T-cell (primary cell): ENCODE data around the gene ABO. TPM values are rescaled to one million over a fixed set of nuclear protein-coding genes. Genes with fewer than 3 reads are reported as not detected.
"Not testable (repeated sequence)": the region's sequence is repeated elsewhere in the genome, so short reads cannot be mapped to it uniquely, and the experiment has no call there.

ENCODE experiments used
- ATAC-seq, 4 experiments: fragments of 200-7000 bp in 3 of 4; fragments of 150-1000 bp in 1 of 4; cut with Tn5 transposase; replicated peaks in 1 of 4; 1 replicate in 3 of 4; 2 replicates in 1 of 4; pipeline ENCODE4 v1.10.0; 2021; ENCODE audit warnings: moderate library complexity in 3 of 4, mild to moderate bottlenecking in 2 of 4, moderate number of reproducible peaks in 1 of 4
- CTCF ChIA-PET, 2 donors: fragments of 300-600 bp; sonication (Branson Sonifier 250); formaldehyde crosslinking; loops; one replicate each; lab custom pipeline; 2022; ENCODE audit warnings: antibody characterized with exemption in 2 of 2; lab: Charles Lee
- POLR2A ChIA-PET, 2 donors: fragments of 300-600 bp; sonication (Branson Sonifier 250); formaldehyde crosslinking; loops; one replicate each; lab custom pipeline; 2022; ENCODE audit warnings: antibody characterized with exemption in 2 of 2; lab: Charles Lee
- DNase-seq, 35 experiments: peaks; one replicate each; pipeline versions ENCODE4 v3.0.0 to v3.0.0-alpha.2; 2013 to 2023
- H3K27ac ChIP-seq: one replicate; pipeline ENCODE4 v1.5.1; 2013; ENCODE audit warnings: low read length
- H3K27me3 ChIP-seq, 2 experiments: replicated peaks in 1 of 2; 1 replicate in 1 of 2; 2 replicates in 1 of 2; pipeline versions ENCODE4 v1.6.1 to v1.7.0; 2013; ENCODE audit warnings: low read length in 1 of 2, mixed read lengths in 1 of 2; ENCODE audit not compliant: control insufficient read depth in 2 of 2, insufficient read depth in 2 of 2; ENCODE audit errors: extremely low read depth in 1 of 2
- H3K36me3 ChIP-seq, 2 donors: 1 replicate in 1 of 2; 2 replicates in 1 of 2; pipeline versions ENCODE4 v1.6.1 to v1.7.0; 2013; ENCODE audit warnings: low read length in 1 of 2; ENCODE audit not compliant: control insufficient read depth in 2 of 2, insufficient read depth in 1 of 2; ENCODE audit errors: extremely low read depth in 1 of 2
- H3K4me1 ChIP-seq, 2 experiments: 1 replicate in 1 of 2; 2 replicates in 1 of 2; pipeline versions ENCODE4 v1.6.1 to v1.7.0; 2013; ENCODE audit warnings: low read length in 2 of 2, mixed read lengths in 1 of 2; ENCODE audit not compliant: insufficient read depth in 2 of 2, control insufficient read depth in 1 of 2; ENCODE audit errors: extremely low read depth in 1 of 2
- H3K4me3 ChIP-seq, 2 donors: 1 replicate in 1 of 2; 2 replicates in 1 of 2; pipeline versions ENCODE4 v1.5.1 to v1.7.0; 2013; ENCODE audit warnings: mild to moderate bottlenecking in 2 of 2, low read length in 1 of 2, moderate library complexity in 1 of 2; ENCODE audit not compliant: control insufficient read depth in 1 of 2; ENCODE audit errors: extremely low read depth in 1 of 2
- H3K9me3 ChIP-seq: 2 replicates; pipeline ENCODE4 v1.7.0; 2013
- H3K27ac Mint-ChIP-seq, 2 donors: one replicate each; pipeline ENCODE4 v1.8.0; 2020 to 2021; ENCODE audit warnings: mild to moderate bottlenecking in 2 of 2, mixed read lengths in 2 of 2
- H3K27me3 Mint-ChIP-seq, 2 donors: one replicate each; pipeline ENCODE4 v1.8.0; 2021 to 2022; ENCODE audit warnings: mixed read lengths in 2 of 2
- H3K36me3 Mint-ChIP-seq: one replicate; pipeline ENCODE4 v1.8.0; 2021; ENCODE audit warnings: mixed read lengths
- H3K4me1 Mint-ChIP-seq, 3 donors: one replicate each; pipeline ENCODE4 v1.8.0; 2020 to 2022; ENCODE audit warnings: mixed read lengths in 3 of 3, mild to moderate bottlenecking in 1 of 3
- H3K4me3 Mint-ChIP-seq, 3 donors: one replicate each; pipeline ENCODE4 v1.8.0; 2020 to 2022; ENCODE audit warnings: mild to moderate bottlenecking in 3 of 3, mixed read lengths in 3 of 3, moderate library complexity in 3 of 3
- H3K9me3 Mint-ChIP-seq, 3 donors: one replicate each; pipeline ENCODE4 v1.8.0; 2020 to 2022; ENCODE audit warnings: mixed read lengths in 3 of 3
- WGBS: methylation state at CpG from one replicate; pipeline ENCODE4 v1.1.5; 2013; ENCODE audit warnings: missing lambda C conversion rate; ENCODE audit not compliant: insufficient coverage; 5-methylcytosine and 5-hydroxymethylcytosine counted together
- total RNA-seq, 35 experiments: library from RNA in 6 of 35; stranded (reverse) in 6 of 35; fragments of 120-200 nt in 1 of 35; gene quantifications; one replicate each; pipeline versions ENCODE4 v1.2.1 to v1.2.4 and lab custom pipeline; 2013 to 2026

The ABO gene
- total RNA-seq, 5 donors from 2014 or later (not counting 1 experiment from before 2014, with no cell fraction given): 0.06 to 1.8 (median 0.37) TPM; not detected in 1

DNA sequence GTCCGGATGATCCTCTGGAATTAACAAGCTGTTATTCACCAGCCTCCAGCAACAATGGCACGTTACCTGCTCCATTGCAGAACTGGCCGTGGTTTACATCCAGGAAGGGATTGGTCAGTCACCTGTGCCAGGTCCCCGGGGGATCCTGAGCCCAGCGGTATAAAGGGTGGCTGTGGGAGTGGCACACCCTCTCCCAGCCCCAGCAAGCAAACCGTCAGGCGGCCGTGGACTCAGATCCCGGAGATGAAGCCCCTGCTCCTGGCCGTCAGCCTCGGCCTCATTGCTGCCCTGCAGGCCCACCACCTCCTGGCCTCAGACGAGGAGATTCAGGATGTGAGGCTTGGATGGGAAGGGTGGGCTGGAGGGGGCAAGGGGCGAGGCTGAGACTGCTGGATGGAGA, 42.5 kb upstream of the ABO start:
- WGBS: 76% methylated on average over 2 of the region's 13 CpGs
- not testable (repeated sequence) for ATAC-seq, H3K27me3 Mint-ChIP-seq

DNA sequence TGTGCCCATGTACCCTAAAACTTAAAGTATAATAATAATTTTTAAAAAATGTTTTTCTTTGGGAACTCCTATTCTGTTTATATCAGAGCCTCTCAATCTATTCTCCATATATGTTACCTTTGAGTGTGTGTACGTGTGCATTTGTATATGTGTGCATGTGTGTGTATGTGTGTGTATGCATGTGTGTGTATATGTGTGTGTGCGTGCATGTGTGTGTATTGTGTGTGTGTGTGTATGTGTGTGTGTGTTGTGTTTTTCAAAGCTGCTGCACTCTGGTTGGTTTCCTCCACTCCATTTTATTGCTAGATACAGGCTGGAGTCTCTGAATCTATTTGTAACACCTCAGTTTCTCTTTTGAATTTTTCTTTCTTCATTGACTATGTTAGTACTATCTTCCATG, 41.0 kb upstream of the ABO start:
- POLR2A ChIA-PET: no interaction called here
- Histone ChIP-seq H3K4me1 (no peaks in the 10 kb centered on the region), H3K27ac (no peak overlapping the region), H3K4me3 (no peak overlapping the region), H3K36me3 (no peaks in the 10 kb centered on the region), H3K27me3 (peaks cover 0 to 14% of the 10 kb centered on the region in 2 experiments), H3K9me3 (no peaks in the 10 kb centered on the region)
- DNase-seq: no peak
- H3K9me3 Mint-ChIP-seq: no peaks in the 10 kb centered on the region
- no peak for ATAC-seq
- H3K4me1 Mint-ChIP-seq: no peaks in the 10 kb centered on the region
- no peaks in the 10 kb centered on the region for H3K36me3 Mint-ChIP-seq
- WGBS: no CpG with 5 or more reads among the region's 2 CpGs
- CTCF ChIA-PET: no interaction called here
- H3K27ac Mint-ChIP-seq: no peak overlapping the region
- H3K4me3 Mint-ChIP-seq: no peak overlapping the region
- peaks cover 0 to 3% of the 10 kb centered on the region in 2 donors for H3K27me3 Mint-ChIP-seq

More for the DNA sequence above, 42.5 kb upstream of the ABO start:
- H3K4me3 ChIP-seq, POLR2A ChIA-PET, DNase-seq, H3K27ac Mint-ChIP-seq, H3K9me3 ChIP-seq, H3K4me3 Mint-ChIP-seq, H3K36me3 ChIP-seq, CTCF ChIA-PET, H3K4me1 ChIP-seq, H3K36me3 Mint-ChIP-seq, H3K9me3 Mint-ChIP-seq, H3K27ac ChIP-seq, H3K4me1 Mint-ChIP-seq: not testable (repeated sequence)
- peaks cover 0 to 23% of the 10 kb centered on the region in 2 experiments for H3K27me3 ChIP-seq

DNA sequence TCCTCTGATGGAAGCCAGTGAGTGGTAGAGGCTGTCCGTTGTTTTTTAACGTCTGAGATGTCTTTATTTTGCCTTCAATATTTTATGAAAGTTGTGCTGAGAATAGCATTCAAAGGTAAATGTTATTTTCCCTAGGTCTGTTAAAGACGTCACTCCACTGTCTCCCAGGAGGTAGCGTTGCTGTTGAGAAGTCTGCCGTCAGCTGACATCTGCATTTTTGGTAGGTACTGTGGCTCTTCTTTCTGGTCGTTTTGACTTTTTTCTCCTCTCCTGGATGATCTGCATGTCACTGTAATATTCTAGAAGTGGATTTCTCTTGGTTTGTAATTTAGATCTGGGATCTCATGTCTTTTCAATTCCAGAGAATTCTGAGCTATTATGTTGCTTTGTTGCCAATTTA, 34.6 kb upstream of the ABO start:
- ChIA-PET CTCF (no interaction called here), POLR2A (no interaction called here)
- Mint-ChIP-seq H3K9me3 (no peaks in the 10 kb centered on the region), H3K27me3 (peaks cover 27 to 29% of the 10 kb centered on the region in 2 donors), H3K4me1 (no peaks in the 10 kb centered on the region), H3K27ac (no peak overlapping the region), H3K4me3 (no peak overlapping the region), H3K36me3 (no peaks in the 10 kb centered on the region)
- Histone ChIP-seq H3K27ac (no peak overlapping the region), H3K27me3 (peaks cover 0 to 12% of the 10 kb centered on the region in 2 experiments), H3K36me3 (no peaks in the 10 kb centered on the region), H3K4me3 (no peak overlapping the region), H3K9me3 (no peaks in the 10 kb centered on the region), H3K4me1 (no peaks in the 10 kb centered on the region)
- WGBS: 80% methylated on average over 2 of the region's 6 CpGs
- no peak for ATAC-seq
- no peak for DNase-seq

DNA sequence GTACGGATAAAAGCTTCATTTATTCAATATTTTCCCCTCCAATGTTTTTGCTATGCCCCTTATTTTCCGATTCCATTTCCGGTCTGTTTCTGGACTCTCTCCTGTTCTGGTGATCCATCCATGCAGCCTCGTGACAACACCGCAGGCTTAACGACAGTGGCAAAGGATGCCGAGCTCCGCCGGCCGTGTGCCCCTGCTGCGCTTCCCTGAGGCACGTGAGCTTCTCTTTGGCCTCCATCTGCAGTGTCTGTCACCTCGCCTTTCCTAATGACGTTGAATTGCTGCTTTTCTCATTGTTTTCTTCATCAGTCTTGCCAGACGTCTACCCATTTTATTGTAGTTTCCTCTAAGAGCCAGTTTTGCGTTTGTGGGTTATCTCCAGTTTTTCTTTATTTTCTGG, 32.3 kb upstream of the ABO start:
- ChIA-PET CTCF (no interaction called here), POLR2A (no interaction called here)
- no peaks in the 10 kb centered on the region for H3K36me3 Mint-ChIP-seq
- no peak for ATAC-seq
- no peak overlapping the region for H3K4me3 Mint-ChIP-seq
- no peak overlapping the region for H3K27ac Mint-ChIP-seq
- DNase-seq: no peak
- H3K9me3 Mint-ChIP-seq: no peaks in the 10 kb centered on the region
- H3K4me3 ChIP-seq: no peak overlapping the region
- no peak overlapping the region for H3K27ac ChIP-seq
- H3K36me3 ChIP-seq: no peaks in the 10 kb centered on the region
- H3K27me3 ChIP-seq: peaks cover 0 to 12% of the 10 kb centered on the region in 2 experiments
- whole genome bisulfite sequencing: 75% methylated on average over 13 of the region's 16 CpGs
- H3K9me3 ChIP-seq: no peaks in the 10 kb centered on the region
- no peaks in the 10 kb centered on the region for H3K4me1 ChIP-seq
- H3K27me3 Mint-ChIP-seq: peaks cover 27 to 29% of the 10 kb centered on the region in 2 donors
- H3K4me1 Mint-ChIP-seq: no peaks in the 10 kb centered on the region

DNA sequence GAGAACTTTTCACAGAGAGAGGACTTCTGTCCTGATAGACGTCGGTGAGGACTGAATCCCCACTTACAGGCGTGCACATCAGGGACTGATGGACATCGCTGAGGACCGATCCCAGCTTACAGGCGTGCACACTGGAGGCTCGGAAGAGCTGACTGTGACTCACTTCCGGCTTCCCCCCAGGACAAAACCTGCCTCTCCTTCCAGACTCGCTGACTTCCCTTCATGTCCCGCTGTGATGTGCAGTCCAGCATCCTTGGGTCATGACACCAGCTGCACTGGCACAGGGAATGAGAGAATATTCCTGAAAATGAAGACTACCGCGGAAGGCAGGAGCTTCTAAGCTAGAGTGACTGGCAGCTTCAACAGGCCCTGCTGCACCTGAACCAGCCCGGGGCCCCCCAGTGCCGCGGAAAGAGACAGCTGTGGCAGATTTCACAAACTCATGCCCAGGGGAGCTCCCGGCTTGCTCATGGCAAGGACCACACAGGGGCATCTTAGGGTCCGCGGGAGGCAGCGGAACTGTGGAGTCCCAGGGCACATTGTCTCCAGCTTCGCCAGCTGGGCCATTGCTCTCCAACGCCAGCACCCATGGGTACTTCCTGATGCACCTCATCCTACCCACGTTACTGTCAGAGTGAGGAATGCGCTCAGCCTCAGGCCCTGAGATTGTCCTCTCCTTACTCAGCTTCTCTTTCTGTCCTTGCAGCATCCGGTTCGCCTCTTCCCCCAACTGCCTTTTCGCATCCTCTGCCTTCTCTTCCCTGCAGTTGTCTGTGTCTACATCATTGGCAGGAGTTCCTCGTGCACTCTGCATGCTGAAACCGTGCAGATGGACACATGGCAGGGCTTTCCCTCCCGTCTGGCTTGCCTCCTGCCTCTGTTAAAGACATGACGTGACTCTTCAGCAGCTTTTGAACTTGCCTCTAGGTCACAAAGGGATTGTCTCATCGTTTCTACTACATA, 31.5 kb upstream of the ABO start:
- Histone ChIP-seq H3K9me3 (no peaks in the 10 kb centered on the region), H3K36me3 (no peaks in the 10 kb centered on the region), H3K27ac (no peak overlapping the region), H3K4me1 (no peaks in the 10 kb centered on the region), H3K4me3 (no peak overlapping the region), H3K27me3 (peaks cover 0 to 12% of the 10 kb centered on the region in 2 experiments)
- no peaks in the 10 kb centered on the region for H3K4me1 Mint-ChIP-seq
- ATAC-seq (no peak), DNase-seq (no peak)
- no peaks in the 10 kb centered on the region for H3K36me3 Mint-ChIP-seq
- no peak overlapping the region for H3K4me3 Mint-ChIP-seq
- H3K9me3 Mint-ChIP-seq: no peaks in the 10 kb centered on the region
- 76% methylated on average over 28 of the region's 31 CpGs for WGBS
- H3K27ac Mint-ChIP-seq: no peak overlapping the region
- H3K27me3 Mint-ChIP-seq: peaks cover 27 to 29% of the 10 kb centered on the region in 2 donors
- ChIA-PET CTCF (no interaction called here), POLR2A (interaction anchor here in 1 of 2 donors (0.6 kb wide), 1 partner anchor 14 kb away, joined by 3 read pairs; no protein-coding TSS in a partner anchor)

DNA sequence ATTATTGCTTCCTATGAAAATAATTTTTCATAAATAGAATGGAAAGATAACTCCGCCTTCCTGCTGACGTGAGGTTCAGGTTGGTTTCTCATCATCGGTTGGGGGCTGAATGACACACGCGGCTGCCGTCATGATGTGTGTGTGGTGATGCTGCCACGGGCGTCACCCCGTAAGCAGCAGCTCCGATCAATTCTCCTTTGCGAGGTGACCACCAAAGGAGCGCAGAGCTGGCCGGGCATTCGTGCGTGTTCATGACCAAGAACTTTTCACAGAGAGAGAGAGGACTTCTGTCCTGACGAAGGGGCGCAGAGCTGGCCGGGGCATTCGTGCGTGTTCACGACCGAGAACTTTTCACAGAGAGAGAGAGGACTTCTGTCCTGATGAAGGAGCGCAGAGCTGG, 30.7 kb upstream of the ABO start:
- Mint-ChIP-seq H3K27me3 (peaks cover 26 to 27% of the 10 kb centered on the region in 2 donors), H3K27ac (no peak overlapping the region), H3K4me3 (no peak overlapping the region), H3K9me3 (no peaks in the 10 kb centered on the region), H3K36me3 (no peaks in the 10 kb centered on the region), H3K4me1 (no peaks in the 10 kb centered on the region)
- CTCF ChIA-PET: no interaction called here
- Histone ChIP-seq H3K4me3 (no peak overlapping the region), H3K4me1 (no peaks in the 10 kb centered on the region), H3K27ac (no peak overlapping the region), H3K27me3 (peaks cover 0 to 12% of the 10 kb centered on the region in 2 experiments), H3K36me3 (no peaks in the 10 kb centered on the region), H3K9me3 (no peaks in the 10 kb centered on the region)
- POLR2A ChIA-PET: interaction anchor here (0.6 to 0.7 kb wide), 2 partner anchors 14 to 1703 kb away, joined by 3 to 5 read pairs; no protein-coding TSS in a partner anchor
- 89% methylated on average over 23 of the region's 23 CpGs for WGBS
- DNase-seq (no peak), ATAC-seq (no peak)
